NCI-H2171 treated with DMSO at 0.1 percent for 48 hours (cell line): ENCODE results near the gene NOCT.
"Not testable (repeated sequence)": the region's sequence is repeated elsewhere in the genome, so short reads cannot be mapped to it uniquely, and the experiment has no call there.

ENCODE experiments used
- DNase-seq: peaks from one replicate; lab custom pipeline; 2025; lab: John Stamatoyannopoulos, UW

Gene NOCT

GRCh38 chr4:139011225-139011950 lies 4.2 kb upstream of the NOCT start:
- no peak for DNase-seq

DNA sequence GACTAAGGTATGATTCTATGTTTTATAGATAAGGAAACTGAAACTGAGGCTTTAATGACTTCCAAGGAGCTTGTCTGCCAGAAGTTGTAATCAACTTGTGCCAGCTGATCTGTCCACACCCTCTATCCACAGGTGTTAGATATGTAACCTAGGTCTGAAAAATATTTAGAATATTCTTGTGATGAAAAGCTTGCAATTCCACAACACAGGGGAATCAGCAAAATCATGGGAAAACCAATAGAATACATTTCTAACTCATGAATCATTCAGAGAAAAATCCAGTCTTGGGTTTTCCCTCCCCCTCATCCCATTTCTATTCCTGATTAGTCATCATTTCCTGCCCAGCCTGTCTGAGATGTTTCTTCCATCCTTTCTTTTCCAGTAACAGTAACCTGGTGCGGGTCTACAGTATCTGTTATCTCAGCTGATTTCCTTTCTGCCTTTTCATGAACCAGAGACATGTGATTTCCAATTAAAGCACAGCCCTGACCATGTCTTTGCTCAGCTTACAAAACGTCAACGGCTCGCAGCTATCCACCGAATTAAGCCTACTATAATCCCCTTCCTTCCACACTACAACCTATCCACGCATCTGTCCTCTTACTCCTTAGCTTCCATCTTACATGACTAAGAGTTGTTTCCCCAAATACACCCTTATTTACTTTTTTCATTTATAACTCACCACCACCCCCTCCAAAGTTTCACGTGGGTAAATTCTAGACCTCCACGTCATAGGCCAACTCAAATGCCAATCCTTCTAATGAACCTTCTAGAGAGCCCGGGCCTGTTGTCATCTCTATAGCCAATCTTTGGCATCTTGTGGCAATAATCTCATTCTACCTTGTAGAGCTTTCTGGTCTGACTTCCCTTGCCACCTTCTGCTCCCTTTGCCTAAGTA lies 961 bp upstream of the NOCT start:
- DNase-seq = no peak

DNA sequence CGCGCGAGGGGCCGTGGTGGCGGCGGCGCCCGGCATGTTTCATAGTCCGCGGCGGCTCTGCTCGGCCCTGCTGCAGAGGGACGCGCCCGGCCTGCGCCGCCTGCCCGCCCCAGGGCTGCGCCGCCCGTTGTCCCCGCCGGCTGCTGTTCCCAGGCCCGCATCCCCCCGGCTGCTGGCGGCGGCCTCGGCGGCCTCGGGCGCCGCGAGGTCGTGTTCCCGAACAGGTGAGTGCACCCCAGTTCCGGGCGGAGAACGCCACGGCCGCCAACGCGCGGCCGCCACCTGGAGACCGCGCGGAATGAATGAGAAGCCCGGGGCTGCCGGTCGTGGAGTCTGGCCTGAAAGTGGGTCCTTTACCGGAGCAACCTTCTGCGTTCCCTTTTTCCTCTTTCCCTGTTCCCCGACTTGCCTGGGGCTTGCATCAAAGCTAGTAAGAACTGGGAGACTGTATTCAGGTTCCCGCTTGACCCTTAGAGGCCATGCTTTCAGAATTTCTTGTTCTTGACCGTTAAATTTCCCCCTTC lies 429 bp downstream of the NOCT start:
- peak; percentile 6 for DNase-seq

- DNase-seq = no peak
Measured at GRCh38 chr4:139017861-139018260, 2.3 kb downstream of the NOCT start.

GRCh38 chr4:139018501-139018900 lies 2.9 kb downstream of the NOCT start:
- DNase-seq = no peak

- DNase-seq = peak; percentile 62
Measured at GRCh38 chr4:139018971-139019758, 3.6 kb downstream of the NOCT start.

DNA sequence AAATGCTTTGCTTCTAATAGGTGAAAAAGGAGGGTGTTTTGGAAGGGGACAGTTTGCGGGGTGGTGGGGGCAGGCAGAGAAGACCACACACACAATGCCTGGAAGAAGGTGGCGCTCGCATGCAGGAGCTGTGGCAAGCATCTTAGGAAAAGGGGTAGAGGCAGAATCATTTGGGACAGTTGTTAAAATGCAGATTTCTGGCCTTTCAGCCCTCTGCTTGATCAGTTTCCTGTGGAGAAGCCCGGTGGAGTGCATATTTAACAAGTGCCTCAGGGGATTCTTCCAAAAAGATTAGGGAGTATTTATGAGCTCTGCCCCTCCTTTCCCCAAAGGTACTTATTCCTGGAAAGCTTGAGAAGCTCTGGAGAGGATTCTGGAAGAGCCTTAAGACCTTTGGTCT lies 4.8 kb downstream of the NOCT start:
- DNase-seq = no peak

GRCh38 chr4:139021071-139021470 lies 5.5 kb downstream of the NOCT start:
- DNase-seq = not testable (repeated sequence)

- no peak for DNase-seq
Measured at GRCh38 chr4:139022835-139023234, 7.3 kb downstream of the NOCT start.

GRCh38 chr4:139024686-139025085 lies 9.1 kb downstream of the NOCT start:
- no peak for DNase-seq

DNA sequence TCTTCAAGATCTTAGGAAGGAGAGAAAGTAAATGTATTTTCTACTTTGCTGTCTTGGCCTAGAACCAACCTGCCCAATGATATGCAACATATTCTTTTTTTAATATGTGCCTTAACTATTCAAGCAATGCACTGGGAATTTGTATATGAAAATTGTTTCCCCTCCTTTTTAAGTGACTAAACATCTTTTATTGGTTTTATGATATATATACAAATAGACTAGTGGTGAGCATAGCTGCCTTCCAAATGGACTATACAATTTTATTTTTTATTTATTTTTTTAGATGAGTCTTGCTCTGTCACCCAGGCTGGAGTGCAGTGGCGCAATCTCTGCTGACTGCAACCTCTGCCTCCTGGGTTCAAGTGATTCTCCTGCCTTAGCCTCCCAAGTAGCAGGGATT lies 10.3 kb downstream of the NOCT start:
- no peak for DNase-seq

DNA sequence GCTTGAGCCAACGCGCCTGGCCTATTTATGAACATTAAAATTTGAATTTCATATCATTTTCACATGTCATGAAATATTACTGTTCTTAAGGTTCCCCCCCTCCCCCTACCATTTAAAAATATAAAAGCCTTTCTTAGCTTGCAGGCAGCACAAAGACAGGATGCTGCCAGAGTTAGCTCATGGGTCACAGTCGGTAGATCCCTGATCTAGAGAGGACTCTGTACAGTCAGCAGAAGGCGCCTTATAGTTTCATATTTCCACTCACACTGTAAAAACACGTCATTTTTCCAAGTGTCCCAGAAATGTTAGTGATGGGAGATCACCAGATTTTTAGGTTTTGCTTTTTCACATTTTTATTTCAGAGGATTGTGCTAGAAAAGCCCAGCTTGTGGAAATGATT lies 12.2 kb downstream of the NOCT start:
- DNase-seq = no peak

- peak; percentile 25 for DNase-seq
Measured at GRCh38 chr4:139028191-139028661, 12.6 kb downstream of the NOCT start.

DNA sequence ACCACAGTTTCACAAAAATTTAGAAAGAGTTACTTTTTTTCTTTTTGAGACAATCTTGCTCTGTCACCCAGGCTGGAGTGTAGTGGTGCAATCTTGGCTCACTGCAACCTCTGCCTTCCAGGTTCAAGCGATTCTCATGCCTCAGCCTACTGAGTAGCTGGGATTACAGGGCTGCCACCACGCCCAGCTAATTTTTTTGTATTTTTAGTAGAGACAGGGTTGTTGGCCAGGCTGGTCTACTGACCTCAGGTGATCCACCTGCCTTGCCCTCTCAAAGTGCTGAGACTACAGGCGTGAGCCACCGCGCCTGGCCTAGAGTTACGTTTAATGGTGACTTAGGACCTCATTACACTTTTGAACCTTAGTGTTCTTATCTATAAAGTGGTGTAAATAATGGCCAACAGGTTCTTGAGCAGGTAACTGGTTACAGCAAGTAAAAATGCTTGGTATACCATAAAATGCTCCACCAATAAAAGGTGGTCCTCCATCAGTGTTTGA lies 14.3 kb downstream of the NOCT start:
- DNase-seq = not testable (repeated sequence)

GRCh38 chr4:139030614-139031235 lies 15.1 kb downstream of the NOCT start:
- peak; percentile 61 for DNase-seq

GRCh38 chr4:139035650-139036049 lies 20.1 kb downstream of the NOCT start:
- no peak for DNase-seq

DNA sequence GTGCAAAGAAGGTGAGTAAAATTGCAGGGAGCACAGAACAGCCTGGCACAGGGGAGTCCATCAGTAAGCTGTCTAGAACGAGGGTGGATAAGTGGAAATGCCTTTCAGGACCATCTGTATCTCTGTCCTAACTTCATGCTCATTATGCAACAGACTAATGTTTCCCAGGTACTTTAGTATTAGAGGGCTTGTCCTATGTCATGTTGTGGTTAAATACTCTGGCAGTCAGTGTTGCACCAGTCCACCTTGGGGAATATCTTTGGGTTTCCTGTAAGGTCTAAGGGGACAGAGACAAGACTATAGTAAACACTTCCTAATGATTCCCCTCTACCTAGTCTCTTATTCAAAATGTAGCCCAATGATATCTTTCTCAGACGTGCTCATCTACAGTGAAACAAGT lies 21.3 kb downstream of the NOCT start:
- no peak for DNase-seq

DNA sequence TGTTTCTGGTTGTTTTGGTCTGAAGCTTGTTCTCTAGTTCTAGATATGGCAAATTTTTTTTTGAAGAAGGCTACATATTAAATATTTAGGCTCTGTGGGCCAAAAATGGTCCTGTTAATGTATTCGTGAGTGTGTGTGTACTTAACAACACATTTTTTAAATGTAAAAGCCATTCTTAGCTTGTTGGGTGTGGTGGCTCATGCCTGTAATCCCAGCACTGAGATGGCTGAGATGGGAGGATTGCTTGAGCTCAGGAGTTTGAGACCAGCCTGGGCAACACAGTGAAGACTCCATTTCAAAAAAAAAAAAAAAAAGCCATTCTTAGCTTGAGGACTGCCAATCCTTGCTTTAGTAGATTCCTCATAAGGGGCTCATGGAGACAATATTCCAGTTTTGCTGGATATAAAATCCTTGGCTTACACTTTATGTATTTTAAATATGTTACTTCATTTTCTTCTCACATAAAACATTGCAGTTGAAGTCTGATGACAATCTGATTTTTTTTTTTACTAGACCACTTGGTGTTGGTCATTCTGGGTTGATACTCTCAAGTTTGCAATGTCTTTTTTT lies 23.4 kb downstream of the NOCT start:
- DNase-seq = no peak

GRCh38 chr4:139042981-139043460 lies 27.4 kb downstream of the NOCT start:
- DNase-seq = peak; percentile 50

GRCh38 chr4:139044291-139044690 lies 28.7 kb downstream of the NOCT start:
- no peak for DNase-seq

GRCh38 chr4:139048026-139048425 lies 32.4 kb downstream of the NOCT start:
- DNase-seq = no peak
